Measurements from ENCODE around the gene TYK2. TPM values are rescaled to one million over a fixed set of nuclear protein-coding genes. Genes with fewer than 3 reads are reported as not detected.

The TYK2 gene
- polyA plus RNA-seq, 1 donor (not counting 4 experiments of a cell fraction or from before 2014, with no cell fraction given), result 32.6 TPM

GRCh38 chr19:10353793-10354391 is 26.5 kb downstream of the TYK2 start:
- TF ChIP-seq EZH2 (IDR thresholded peaks at IDR 0.05; ENCODE audit: low read length) (no peak), CTCF (optimal IDR thresholded peaks at IDR 0.05 in 1 of 3, IDR thresholded peaks at IDR 0.05 in 1 of 3, conservative IDR thresholded peaks at IDR 0.05 in 1 of 3; ENCODE audit: extremely low read depth in 1 of 3, insufficient read depth in 2 of 3, low read length in 3 of 3) (no peak)
- Histone ChIP-seq H3K36me3 (ENCODE audit: control insufficient read depth in 2 of 2, extremely low read depth in 1 of 2, insufficient read depth in 2 of 2, low read length in 2 of 2) (peaks cover 10 to 28% of the 10 kb centered on the region in 2 experiments), H2AFZ (ENCODE audit: control insufficient read depth, low read length) (no peak overlapping the region), H3K4me1 (ENCODE audit: control insufficient read depth, extremely low read depth, insufficient read depth, low read length) (no peaks in the 10 kb centered on the region), H3K27ac (ENCODE audit: control insufficient read depth, insufficient read depth, low read length) (no peak overlapping the region), H3K9me3 (ENCODE audit: control insufficient read depth, low read depth, low read length) (no peaks in the 10 kb centered on the region), H3K79me2 (ENCODE audit: control insufficient read depth, insufficient read depth, low read length) (no peaks in the 10 kb centered on the region), H3K4me2 (ENCODE audit: control insufficient read depth, extremely low read depth, insufficient read depth, low read depth, low read length) (no peak overlapping the region), H3K4me3 (ENCODE audit: control insufficient read depth in 2 of 3, extremely low read depth in 1 of 3, insufficient read depth in 2 of 3, low read depth in 1 of 3, low read length in 3 of 3) (no peak overlapping the region), H3K9ac (ENCODE audit: control insufficient read depth, extremely low read depth, insufficient read depth, low read length) (no peak overlapping the region), H3K9me1 (ENCODE audit: control insufficient read depth, extremely low read depth, insufficient read depth, low read length) (no peaks in the 10 kb centered on the region), H4K20me1 (ENCODE audit: control insufficient read depth, extremely low read depth, insufficient read depth, low read length) (no peaks in the 10 kb centered on the region), H3K27me3 (ENCODE audit: control insufficient read depth, extremely low read depth, insufficient read depth, low read length) (no peaks in the 10 kb centered on the region)
- DNase-seq (ENCODE audit: low read depth, low spot score) (no peak), FAIRE-seq (no peak)
- dilution Hi-C loops (cut with MboI; ENCODE audit: extremely low pct_ligation_motif_present, low sequenced_read_pairs), result no loop called here

GRCh38 chr19:10352764-10353671 is 27.4 kb downstream of the TYK2 start:
- no peak overlapping the region for H3K9ac ChIP-seq (ENCODE audit: control insufficient read depth, extremely low read depth, insufficient read depth, low read length)
- no peaks in the 10 kb centered on the region for H3K9me1 ChIP-seq (ENCODE audit: control insufficient read depth, extremely low read depth, insufficient read depth, low read length)
- DNase-seq (ENCODE audit: low read depth, low spot score) (no peak), FAIRE-seq (no peak)
- H3K36me3 ChIP-seq (ENCODE audit: control insufficient read depth in 2 of 2, extremely low read depth in 1 of 2, insufficient read depth in 2 of 2, low read length in 2 of 2), result peaks cover 10 to 28% of the 10 kb centered on the region in 2 experiments
- TF ChIP-seq CTCF (optimal IDR thresholded peaks at IDR 0.05 in 1 of 3, IDR thresholded peaks at IDR 0.05 in 1 of 3, conservative IDR thresholded peaks at IDR 0.05 in 1 of 3; ENCODE audit: extremely low read depth in 1 of 3, insufficient read depth in 2 of 3, low read length in 3 of 3) (no peak), EZH2 (IDR thresholded peaks at IDR 0.05; ENCODE audit: low read length) (no peak)
- H3K79me2 ChIP-seq (ENCODE audit: control insufficient read depth, insufficient read depth, low read length), result no peaks in the 10 kb centered on the region
- H2AFZ ChIP-seq (ENCODE audit: control insufficient read depth, low read length), result no peak overlapping the region
- H3K27me3 ChIP-seq (ENCODE audit: control insufficient read depth, extremely low read depth, insufficient read depth, low read length), result no peaks in the 10 kb centered on the region
- H3K4me1 ChIP-seq (ENCODE audit: control insufficient read depth, extremely low read depth, insufficient read depth, low read length), result no peaks in the 10 kb centered on the region
- no peak overlapping the region for H3K4me3 ChIP-seq (ENCODE audit: control insufficient read depth in 2 of 3, extremely low read depth in 1 of 3, insufficient read depth in 2 of 3, low read depth in 1 of 3, low read length in 3 of 3)
- H3K4me2 ChIP-seq (ENCODE audit: control insufficient read depth, extremely low read depth, insufficient read depth, low read depth, low read length), result no peak overlapping the region
- no peaks in the 10 kb centered on the region for H4K20me1 ChIP-seq (ENCODE audit: control insufficient read depth, extremely low read depth, insufficient read depth, low read length)
- no peak overlapping the region for H3K27ac ChIP-seq (ENCODE audit: control insufficient read depth, insufficient read depth, low read length)
- H3K9me3 ChIP-seq (ENCODE audit: control insufficient read depth, low read depth, low read length), result no peaks in the 10 kb centered on the region
- dilution Hi-C loops (cut with MboI; ENCODE audit: extremely low pct_ligation_motif_present, low sequenced_read_pairs), result no loop called here

Data from keratinocyte (primary cell).